ENCODE data around the gene BRWD1. TPM values are rescaled to one million over a fixed set of nuclear protein-coding genes. Genes with fewer than 3 reads are reported as not detected.
A peak's percentile ranks its signal among the peaks of the same experiment; 100 is the strongest.

Gene BRWD1
- polyA plus RNA-seq, 3 donors: 12.1 to 16.8 (median 12.7) TPM

- Histone ChIP-seq H3K9ac (ENCODE audit: insufficient read depth, low read length, poor library complexity, severe bottlenecking) (no peak overlapping the region), H3K4me3 (replicated peaks in 1 of 3; ENCODE audit: low read depth in 2 of 3, low read length in 3 of 3) (no peak overlapping the region), H4K20me1 (ENCODE audit: insufficient read depth, low read length) (peaks cover 56% of the 10 kb centered on the region), H3K27me3 (ENCODE audit: control insufficient read depth in 2 of 2, insufficient read depth in 2 of 2, low read length in 2 of 2) (no peaks in the 10 kb centered on the region), H3K27ac (ENCODE audit: low read depth in 1 of 2, low read length in 2 of 2) (peak overlapping the region in 1 of 2 donors; percentile 34), H3K4me2 (replicated peaks; ENCODE audit: extremely low read depth, low read length, poor library complexity, severe bottlenecking) (no peak overlapping the region), H3K4me1 (ENCODE audit: control insufficient read depth in 1 of 2, insufficient read depth in 2 of 2, low read length in 2 of 2) (no peaks in the 10 kb centered on the region), H2AFZ (ENCODE audit: insufficient read depth, low read depth, low read length, poor library complexity, severe bottlenecking) (no peak overlapping the region), H3K9me3 (replicated peaks in 1 of 2; ENCODE audit: control insufficient read depth in 1 of 2, insufficient read depth in 1 of 2, low read length in 2 of 2) (no peaks in the 10 kb centered on the region), H3K36me3 (replicated peaks in 1 of 2; ENCODE audit: control insufficient read depth in 1 of 2, insufficient read depth in 2 of 2, low read length in 2 of 2) (peaks cover 83 to 99% of the 10 kb centered on the region in 2 donors), H3K79me2 (ENCODE audit: insufficient read depth, low read length) (peaks cover 11% of the 10 kb centered on the region)
- intact Hi-C loops (cut with micrococcal nuclease): no loop called here
- no peaks in the 10 kb centered on the region for H3K9me3 Mint-ChIP-seq
- no peak for TF ChIP-seq CTCF (IDR thresholded peaks at IDR 0.05)
- no peaks in the 10 kb centered on the region for H3K4me1 Mint-ChIP-seq
- H3K36me3 Mint-ChIP-seq: peaks cover 71 to 91% of the 10 kb centered on the region in 2 donors
- DNase-seq: no peak
- no peak overlapping the region for H3K4me3 Mint-ChIP-seq
- no peaks in the 10 kb centered on the region for H3K27me3 Mint-ChIP-seq (ENCODE audit: low read depth in 3 of 3)
- H3K27ac Mint-ChIP-seq: peak overlapping the region in 3 of 7 donors; percentile 17 to 30 (median 23)
- 86% methylated on average over 1 of the region's 3 CpGs for WGBS (ENCODE audit: insufficient coverage)
Measured at GRCh38 chr21:39232861-39233291, 80.6 kb downstream of the BRWD1 start.

DNA sequence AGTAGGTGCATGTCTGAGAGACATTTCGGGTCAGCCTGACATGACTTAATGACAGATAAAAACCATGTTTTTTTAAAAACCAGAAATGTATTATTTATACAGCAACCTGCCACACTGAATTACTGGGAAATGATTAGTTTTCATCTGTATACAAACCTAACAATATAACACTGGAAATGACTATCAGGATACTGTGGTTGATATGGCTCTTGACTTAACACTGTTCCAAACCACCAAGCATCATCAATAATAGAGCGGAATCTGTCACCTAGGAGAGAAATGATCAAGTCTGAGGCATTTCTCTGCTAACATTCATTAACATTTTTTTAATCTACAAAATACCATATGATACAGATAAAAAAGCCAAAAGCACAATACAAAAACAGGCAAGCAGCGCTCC lies 88.5 kb downstream of the BRWD1 start:
- Histone ChIP-seq H4K20me1 (ENCODE audit: insufficient read depth, low read length) (peaks cover 5% of the 10 kb centered on the region), H2AFZ (ENCODE audit: insufficient read depth, low read depth, low read length, poor library complexity, severe bottlenecking) (no peak overlapping the region), H3K4me2 (replicated peaks; ENCODE audit: extremely low read depth, low read length, poor library complexity, severe bottlenecking) (no peak overlapping the region), H3K36me3 (replicated peaks in 1 of 2; ENCODE audit: control insufficient read depth in 1 of 2, insufficient read depth in 2 of 2, low read length in 2 of 2) (peaks cover 74 to 97% of the 10 kb centered on the region in 2 donors), H3K4me3 (replicated peaks in 1 of 3; ENCODE audit: low read depth in 2 of 3, low read length in 3 of 3) (no peak overlapping the region), H3K4me1 (ENCODE audit: control insufficient read depth in 1 of 2, insufficient read depth in 2 of 2, low read length in 2 of 2) (no peaks in the 10 kb centered on the region), H3K9me3 (replicated peaks in 1 of 2; ENCODE audit: control insufficient read depth in 1 of 2, insufficient read depth in 1 of 2, low read length in 2 of 2) (no peaks in the 10 kb centered on the region), H3K79me2 (ENCODE audit: insufficient read depth, low read length) (peaks cover 4% of the 10 kb centered on the region), H3K27ac (ENCODE audit: low read depth in 1 of 2, low read length in 2 of 2) (no peak overlapping the region), H3K9ac (ENCODE audit: insufficient read depth, low read length, poor library complexity, severe bottlenecking) (no peak overlapping the region), H3K27me3 (ENCODE audit: control insufficient read depth in 2 of 2, insufficient read depth in 2 of 2, low read length in 2 of 2) (no peaks in the 10 kb centered on the region)
- H3K4me3 Mint-ChIP-seq: no peak overlapping the region
- no peak for DNase-seq
- H3K9me3 Mint-ChIP-seq: no peaks in the 10 kb centered on the region
- no peaks in the 10 kb centered on the region for H3K27me3 Mint-ChIP-seq (ENCODE audit: low read depth in 3 of 3)
- no peaks in the 10 kb centered on the region for H3K4me1 Mint-ChIP-seq
- intact Hi-C loops (cut with micrococcal nuclease): no loop called here
- WGBS (ENCODE audit: insufficient coverage): no CpG with 5 or more reads among the region's 3 CpGs
- no peak overlapping the region for H3K27ac Mint-ChIP-seq
- H3K36me3 Mint-ChIP-seq: peaks cover 69 to 85% of the 10 kb centered on the region in 2 donors
- no peak for TF ChIP-seq CTCF (IDR thresholded peaks at IDR 0.05)

Data from CD14-positive monocyte (primary cell).